AG10803 (cell line): ENCODE data around the gene ROBO1.
A peak's percentile ranks its signal among the peaks of the same experiment; 100 is the strongest.

Experiments
- DNase-seq: peaks from one replicate; pipeline ENCODE4 v3.0.0; 2010; ENCODE audit warnings: low read depth
- H3K4me3 ChIP-seq: 2 replicates; pipeline ENCODE4 v1.5.1; 2011; ENCODE audit warnings: mild to moderate bottlenecking, low read length, control low read depth
- CTCF ChIP-seq: conservative IDR thresholded peaks from 2 replicates; pipeline ENCODE4 v1.5.1; 2011; ENCODE audit warnings: mild to moderate bottlenecking, low read length, control low read depth, inconsistent platforms

Gene ROBO1

GRCh38 chr3:78703944-78704343 lies 1063.9 kb downstream of the ROBO1 start:
- no peak overlapping the region for H3K4me3 ChIP-seq
- DNase-seq: no peak
- no peak for TF ChIP-seq CTCF

- H3K4me3 ChIP-seq: no peak overlapping the region
- TF ChIP-seq CTCF: no peak
- no peak for DNase-seq
Observed at GRCh38 chr3:78701537-78701936, 1066.3 kb downstream of the ROBO1 start.

GRCh38 chr3:78698431-78698830 lies 1069.4 kb downstream of the ROBO1 start:
- no peak for DNase-seq
- no peak overlapping the region for H3K4me3 ChIP-seq
- no peak for TF ChIP-seq CTCF

- TF ChIP-seq CTCF: no peak
Observed at GRCh38 chr3:78697426-78697825, 1070.4 kb downstream of the ROBO1 start.

GRCh38 chr3:78690766-78691165 lies 1077.0 kb downstream of the ROBO1 start:
- H3K4me3 ChIP-seq: no peak overlapping the region
- TF ChIP-seq CTCF: no peak
- peak; percentile 11 for DNase-seq

More at GRCh38 chr3:78697426-78697825, 1070.4 kb downstream of the ROBO1 start:
- no peak for DNase-seq
- no peak overlapping the region for H3K4me3 ChIP-seq

GRCh38 chr3:78689378-78689777 lies 1078.4 kb downstream of the ROBO1 start:
- DNase-seq: no peak
- no peak for TF ChIP-seq CTCF
- H3K4me3 ChIP-seq: no peak overlapping the region

GRCh38 chr3:78687520-78687919 lies 1080.3 kb downstream of the ROBO1 start:
- no peak for DNase-seq
- H3K4me3 ChIP-seq: no peak overlapping the region
- no peak for TF ChIP-seq CTCF
